NCI-H2081 (cell line): Measurements from ENCODE around the gene MYL9.

Experiments
- DNase-seq, 2 experiments: peaks; one replicate each; lab custom pipeline; 2025; lab: John Stamatoyannopoulos, UW

MYL9 gene

GRCh38 chr20:36526521-36527011 lies 14.8 kb upstream of the MYL9 start:
- DNase-seq: no peak

- DNase-seq: no peak
These were observed 13.8 kb upstream of the MYL9 start for GRCh38 chr20:36527331-36528125.

DNA sequence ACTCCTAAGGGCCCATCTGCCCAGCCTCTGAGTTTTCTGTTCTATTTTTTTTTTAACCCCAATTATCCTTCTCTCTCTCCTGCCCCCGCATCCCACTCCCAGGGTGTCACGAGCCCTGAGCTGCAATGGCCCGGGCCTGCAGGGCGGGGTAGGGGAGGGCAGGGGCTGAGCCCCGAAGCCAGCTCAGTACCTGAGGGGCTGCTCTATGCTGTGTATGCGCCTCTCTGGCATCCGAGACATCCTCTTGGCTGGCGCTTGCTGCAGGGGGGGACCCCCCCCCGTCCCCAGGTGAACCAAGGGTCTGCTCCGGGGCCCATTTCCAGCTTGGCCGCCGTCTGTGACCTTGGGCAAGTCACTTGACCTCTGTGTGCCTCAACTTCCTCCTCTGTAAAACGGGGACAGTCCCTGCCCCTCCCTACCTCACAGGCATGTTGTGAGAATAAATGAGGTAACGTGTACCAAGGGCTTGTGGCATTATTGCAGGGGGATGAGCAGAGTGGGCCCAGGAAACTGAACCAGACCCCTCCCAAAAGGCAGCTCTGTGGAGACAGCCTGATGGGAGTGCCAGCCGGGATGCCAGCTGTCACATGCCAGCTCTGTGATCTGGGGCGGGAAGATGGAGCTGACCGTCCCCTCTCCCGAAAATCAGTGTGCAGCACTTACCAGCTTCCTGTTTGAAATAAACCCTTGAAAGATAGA lies 13.0 kb upstream of the MYL9 start:
- no peak for DNase-seq

DNA sequence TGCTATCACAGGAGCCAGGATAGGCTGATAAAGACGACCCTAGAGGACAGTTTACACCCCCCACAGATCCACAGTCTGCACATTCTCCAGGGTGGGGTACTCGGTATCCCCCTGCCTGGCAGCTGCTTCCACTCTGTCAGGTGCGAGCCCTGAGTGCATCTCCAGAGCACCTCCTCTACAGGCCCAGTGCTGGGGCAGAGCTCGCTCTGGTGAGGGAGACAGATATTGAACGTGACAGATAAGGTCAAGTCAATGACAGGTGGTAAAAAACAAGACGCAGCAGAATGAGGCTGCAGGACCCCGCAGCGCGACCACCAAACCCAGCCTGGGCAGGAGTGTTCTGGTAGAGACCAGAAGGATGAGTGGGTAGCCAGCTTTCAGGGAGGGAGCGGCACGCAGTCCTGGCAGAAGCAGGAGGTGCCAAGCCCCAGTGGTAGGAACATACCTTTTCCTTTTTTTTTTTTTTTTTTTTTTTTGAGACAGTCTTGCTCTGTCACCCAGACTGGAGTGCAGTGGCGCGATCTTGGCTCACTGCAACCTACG lies 12.4 kb upstream of the MYL9 start:
- DNase-seq: no peak

- DNase-seq: no peak
These were observed 8.9 kb upstream of the MYL9 start for GRCh38 chr20:36532388-36532787.

- DNase-seq: no peak
These were observed 8.5 kb upstream of the MYL9 start for GRCh38 chr20:36532822-36533221.

DNA sequence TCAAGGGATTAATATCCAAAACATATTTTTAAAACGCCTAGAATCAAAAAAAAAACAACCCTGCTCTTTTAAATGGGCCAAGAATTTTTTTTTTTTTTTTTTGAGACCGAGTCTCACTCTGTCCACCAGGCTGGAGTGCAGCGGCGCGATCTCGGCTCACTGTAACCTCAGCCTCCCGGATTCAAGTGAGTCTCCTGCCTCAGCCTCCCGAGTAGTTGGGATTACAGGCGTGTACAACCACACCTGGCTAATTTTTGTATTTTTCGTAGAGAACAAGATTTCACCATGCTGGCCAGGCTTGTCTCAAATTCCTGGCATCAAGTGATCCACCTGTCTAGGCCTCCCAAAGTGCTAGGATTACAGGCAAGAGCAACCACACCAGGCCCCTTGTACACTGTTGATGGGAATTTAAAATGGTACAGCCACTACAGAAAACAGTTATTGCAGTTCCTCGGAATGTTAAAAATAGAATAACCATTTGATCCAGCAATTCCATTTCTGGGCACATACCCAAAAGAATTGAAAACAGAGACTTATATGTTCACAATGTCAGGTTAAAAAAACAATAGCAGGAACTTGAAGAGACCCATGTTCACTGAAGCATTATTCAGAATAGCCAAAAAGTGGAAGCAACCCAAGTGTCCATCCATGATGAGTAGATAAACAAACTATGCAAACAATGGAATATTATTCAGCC lies 3.1 kb upstream of the MYL9 start:
- no peak for DNase-seq

DNA sequence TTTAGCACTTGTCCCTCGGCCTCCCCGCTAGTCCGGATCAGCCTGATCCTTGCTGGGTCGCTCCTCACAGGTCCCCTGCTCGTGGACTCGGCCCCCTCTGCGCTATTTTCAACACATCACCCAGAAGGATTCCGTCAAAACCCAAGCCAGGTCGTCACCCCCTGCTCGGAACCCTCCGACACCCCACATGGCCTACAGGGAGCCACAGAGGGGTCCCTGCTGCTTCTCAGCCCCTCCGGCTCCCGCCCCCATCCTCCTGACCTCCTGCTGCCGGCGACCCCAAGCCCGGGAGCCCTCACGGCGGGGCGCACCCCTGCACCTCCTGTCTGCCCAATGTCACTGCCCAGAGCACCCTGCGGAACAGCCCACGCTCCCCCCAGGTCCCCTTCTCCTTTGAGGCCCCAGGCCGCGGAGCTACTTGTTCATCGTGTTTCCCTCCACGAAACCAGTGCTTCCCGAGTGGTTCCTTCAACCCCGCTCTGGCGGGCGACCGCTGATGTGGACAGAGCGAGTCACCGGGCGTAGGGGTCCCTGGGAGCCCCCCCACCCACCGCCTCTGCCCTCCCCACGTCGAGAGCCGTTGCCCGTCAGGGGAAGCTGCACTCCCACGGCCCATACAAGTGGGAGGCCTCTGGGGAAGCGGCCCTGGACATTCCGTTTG lies 638 bp upstream of the MYL9 start:
- DNase-seq: no peak

DNA sequence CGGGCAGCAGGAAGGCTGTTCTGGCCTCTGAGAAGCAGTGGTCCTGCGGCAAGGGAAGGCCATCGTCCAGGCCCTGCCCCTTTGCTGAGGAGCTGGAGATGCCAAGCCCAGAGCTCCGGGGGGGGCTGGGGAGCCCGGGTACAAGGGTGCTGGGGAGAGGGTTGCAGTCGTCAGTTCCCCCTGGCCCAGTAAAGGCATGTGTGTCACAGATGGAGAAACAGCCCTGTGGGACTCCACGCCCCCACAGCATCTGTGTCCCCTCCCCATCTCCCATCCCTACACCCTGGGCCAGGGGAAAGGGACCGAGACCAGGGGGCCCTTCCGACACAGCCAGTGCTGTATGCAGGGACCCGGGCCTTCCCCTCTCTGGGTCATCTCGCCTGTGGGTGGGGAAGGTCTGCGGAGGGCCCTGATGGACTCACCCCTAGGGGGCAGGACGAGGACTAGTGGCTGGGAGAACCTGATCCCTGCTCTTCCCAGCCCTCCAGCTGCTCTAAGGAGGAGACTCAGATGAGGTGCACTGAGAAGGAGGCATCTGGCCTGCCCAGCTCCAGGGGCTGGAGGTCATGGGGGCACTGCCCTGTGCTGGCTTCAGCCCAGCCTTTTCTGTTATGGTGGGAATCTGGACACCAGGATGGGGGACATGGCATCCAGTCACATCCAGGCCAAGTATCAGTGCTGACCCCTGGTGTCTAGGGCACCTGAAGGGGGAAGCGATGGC lies 609 bp downstream of the MYL9 start:
- DNase-seq: no peak

GRCh38 chr20:36542516-36543183 lies 1.3 kb downstream of the MYL9 start:
- DNase-seq: no peak

DNA sequence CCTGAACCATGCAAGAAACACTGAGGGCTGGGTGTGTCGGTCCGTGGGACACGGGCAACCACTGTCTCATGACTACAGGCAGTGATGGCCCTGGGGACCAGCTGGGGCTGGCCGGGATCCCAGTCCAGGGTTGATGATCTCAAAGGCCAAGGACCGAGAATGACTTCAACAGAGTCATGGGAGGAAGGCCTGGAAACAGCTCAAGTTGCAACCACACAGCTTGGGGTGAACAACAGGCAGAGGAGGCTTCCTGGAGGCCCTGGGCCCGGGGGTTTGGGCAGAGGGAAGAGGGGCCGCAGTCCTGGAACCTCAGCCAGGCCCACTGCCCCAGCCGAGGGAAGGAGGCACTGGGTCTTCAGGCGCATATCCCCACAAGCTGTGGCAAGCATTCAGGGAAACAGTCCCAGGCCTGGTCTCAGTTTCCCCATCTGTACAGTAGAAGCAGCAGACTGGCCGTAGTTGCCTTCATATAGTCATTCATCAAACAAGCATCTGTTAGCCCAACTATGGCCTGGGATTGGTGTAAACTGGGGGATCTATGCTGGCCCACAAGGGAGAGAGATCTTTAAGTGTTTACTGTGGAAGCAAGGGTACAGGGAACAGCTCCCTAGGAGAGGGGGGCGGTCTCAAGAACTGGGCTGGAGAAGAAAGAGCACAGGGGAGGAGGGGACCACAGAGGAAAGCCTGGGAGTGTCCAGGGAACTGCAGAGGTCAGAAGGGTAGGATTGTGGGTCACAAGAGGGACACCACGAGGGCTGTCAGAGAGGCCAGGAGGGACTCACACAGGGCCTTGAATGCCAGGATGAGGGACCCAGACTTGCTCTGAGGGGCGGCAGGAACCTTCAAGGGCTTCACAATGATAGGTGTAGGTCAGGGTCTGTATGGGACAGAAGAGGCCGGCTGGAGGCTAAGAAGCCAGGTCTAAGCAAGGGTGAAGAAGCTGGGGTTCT lies 2.1 kb downstream of the MYL9 start:
- no peak for DNase-seq

DNA sequence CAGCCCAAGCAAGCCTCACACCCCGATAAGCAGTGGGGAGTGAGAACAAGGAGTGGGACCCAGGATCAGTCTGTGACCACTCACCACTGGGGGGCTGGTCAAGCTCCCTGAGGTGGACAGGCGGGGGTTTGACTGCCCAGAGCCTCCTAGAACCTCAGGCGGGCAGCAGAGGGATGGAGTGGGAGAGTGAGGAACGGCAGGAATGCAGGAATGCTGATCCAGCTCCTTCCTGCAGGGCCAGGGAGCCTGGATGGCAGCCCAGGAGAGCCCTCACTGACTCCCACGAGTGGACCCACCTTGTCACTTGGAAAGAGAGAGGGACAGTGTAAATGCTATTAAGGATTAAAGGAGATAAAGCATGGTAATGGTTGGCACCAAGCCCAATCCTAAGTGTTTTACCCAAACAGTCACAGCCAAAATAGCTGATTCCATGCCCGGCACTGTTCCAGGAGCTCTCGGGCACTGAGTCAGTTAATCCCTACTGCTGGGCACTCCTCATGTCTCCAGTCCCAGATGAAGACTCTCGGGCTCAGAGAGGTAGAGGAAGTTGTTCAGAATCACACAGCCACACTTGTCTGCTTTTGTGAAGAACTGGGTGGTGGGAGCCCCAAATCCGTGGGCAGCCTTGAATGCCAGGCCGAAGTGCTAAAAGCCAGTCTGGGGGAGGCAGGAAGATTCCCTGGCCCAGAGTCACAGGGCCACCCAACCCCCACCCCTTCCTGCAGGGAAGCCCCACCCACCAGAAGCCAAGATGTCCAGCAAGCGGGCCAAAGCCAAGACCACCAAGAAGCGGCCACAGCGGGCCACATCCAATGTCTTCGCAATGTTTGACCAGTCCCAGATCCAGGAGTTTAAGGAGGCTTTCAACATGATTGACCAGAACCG lies 3.1 kb downstream of the MYL9 start:
- no peak for DNase-seq

- no peak for DNase-seq
These were observed 4.9 kb downstream of the MYL9 start for GRCh38 chr20:36546111-36546736.

GRCh38 chr20:36547186-36548005 lies 6.1 kb downstream of the MYL9 start:
- DNase-seq: no peak

- no peak for DNase-seq
These were observed 6.6 kb downstream of the MYL9 start for GRCh38 chr20:36548006-36548315.

GRCh38 chr20:36548704-36549627 lies 7.6 kb downstream of the MYL9 start:
- DNase-seq: no peak
